ENCODE measurements around the gene OPRM1.

DNA sequence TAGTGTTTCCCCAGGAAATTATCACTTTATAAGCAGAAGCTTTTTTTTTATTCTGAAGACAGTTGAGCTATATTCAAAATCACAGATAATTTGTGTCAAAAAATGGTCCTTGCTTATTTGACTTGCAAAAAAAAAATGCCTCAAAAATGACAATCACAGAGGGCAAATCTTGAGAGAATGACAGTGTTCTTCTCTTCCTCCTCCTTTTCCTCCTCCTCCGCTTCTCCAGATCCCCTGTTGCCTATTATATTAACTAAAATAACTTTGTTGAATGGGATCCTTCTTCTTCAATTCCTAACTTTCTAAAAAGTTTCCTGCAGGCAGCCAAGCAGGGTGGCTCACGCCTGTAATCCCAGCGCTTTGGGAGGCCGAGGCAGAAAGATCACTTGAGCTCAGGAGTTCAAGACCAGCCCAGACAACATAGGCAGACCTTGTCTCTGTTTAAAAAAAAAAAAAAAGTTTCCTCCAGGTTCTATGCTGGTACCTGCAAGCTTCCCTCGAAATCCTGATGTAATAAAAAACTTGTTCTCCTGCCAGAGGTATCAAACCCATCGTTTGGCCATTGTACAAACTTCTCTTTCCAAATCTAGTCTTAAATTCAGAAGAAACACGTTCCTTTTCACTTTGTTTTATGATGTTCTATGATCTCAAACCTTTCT lies 189.0 kb downstream of the OPRM1 start:
- TF ChIP-seq GABPA (IDR thresholded peaks at IDR 0.05 in 1 of 2, conservative IDR thresholded peaks at IDR 0.05 in 1 of 2) = no peak
- TF ChIP-seq YY1 (IDR thresholded peaks at IDR 0.05) = no peak
- TF ChIP-seq, protein P1, sequence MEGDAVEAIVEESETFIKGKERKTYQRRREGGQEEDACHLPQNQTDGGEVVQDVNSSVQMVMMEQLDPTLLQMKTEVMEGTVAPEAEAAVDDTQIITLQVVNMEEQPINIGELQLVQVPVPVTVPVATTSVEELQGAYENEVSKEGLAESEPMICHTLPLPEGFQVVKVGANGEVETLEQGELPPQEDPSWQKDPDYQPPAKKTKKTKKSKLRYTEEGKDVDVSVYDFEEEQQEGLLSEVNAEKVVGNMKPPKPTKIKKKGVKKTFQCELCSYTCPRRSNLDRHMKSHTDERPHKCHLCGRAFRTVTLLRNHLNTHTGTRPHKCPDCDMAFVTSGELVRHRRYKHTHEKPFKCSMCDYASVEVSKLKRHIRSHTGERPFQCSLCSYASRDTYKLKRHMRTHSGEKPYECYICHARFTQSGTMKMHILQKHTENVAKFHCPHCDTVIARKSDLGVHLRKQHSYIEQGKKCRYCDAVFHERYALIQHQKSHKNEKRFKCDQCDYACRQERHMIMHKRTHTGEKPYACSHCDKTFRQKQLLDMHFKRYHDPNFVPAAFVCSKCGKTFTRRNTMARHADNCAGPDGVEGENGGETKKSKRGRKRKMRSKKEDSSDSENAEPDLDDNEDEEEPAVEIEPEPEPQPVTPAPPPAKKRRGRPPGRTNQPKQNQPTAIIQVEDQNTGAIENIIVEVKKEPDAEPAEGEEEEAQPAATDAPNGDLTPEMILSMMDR (IDR thresholded peaks at IDR 0.05; ENCODE audit: low read depth, low read length, missing input control) = no peak
- no peak for TF ChIP-seq RAD21 (IDR thresholded peaks at IDR 0.05)
- no peak for TF ChIP-seq JUND (IDR thresholded peaks at IDR 0.05)
- TF ChIP-seq RXRA (IDR thresholded peaks at IDR 0.05) = no peak
- TF ChIP-seq, protein P2, sequence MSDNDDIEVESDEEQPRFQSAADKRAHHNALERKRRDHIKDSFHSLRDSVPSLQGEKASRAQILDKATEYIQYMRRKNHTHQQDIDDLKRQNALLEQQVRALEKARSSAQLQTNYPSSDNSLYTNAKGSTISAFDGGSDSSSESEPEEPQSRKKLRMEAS (IDR thresholded peaks at IDR 0.05) = no peak
- TF ChIP-seq, protein P3, sequence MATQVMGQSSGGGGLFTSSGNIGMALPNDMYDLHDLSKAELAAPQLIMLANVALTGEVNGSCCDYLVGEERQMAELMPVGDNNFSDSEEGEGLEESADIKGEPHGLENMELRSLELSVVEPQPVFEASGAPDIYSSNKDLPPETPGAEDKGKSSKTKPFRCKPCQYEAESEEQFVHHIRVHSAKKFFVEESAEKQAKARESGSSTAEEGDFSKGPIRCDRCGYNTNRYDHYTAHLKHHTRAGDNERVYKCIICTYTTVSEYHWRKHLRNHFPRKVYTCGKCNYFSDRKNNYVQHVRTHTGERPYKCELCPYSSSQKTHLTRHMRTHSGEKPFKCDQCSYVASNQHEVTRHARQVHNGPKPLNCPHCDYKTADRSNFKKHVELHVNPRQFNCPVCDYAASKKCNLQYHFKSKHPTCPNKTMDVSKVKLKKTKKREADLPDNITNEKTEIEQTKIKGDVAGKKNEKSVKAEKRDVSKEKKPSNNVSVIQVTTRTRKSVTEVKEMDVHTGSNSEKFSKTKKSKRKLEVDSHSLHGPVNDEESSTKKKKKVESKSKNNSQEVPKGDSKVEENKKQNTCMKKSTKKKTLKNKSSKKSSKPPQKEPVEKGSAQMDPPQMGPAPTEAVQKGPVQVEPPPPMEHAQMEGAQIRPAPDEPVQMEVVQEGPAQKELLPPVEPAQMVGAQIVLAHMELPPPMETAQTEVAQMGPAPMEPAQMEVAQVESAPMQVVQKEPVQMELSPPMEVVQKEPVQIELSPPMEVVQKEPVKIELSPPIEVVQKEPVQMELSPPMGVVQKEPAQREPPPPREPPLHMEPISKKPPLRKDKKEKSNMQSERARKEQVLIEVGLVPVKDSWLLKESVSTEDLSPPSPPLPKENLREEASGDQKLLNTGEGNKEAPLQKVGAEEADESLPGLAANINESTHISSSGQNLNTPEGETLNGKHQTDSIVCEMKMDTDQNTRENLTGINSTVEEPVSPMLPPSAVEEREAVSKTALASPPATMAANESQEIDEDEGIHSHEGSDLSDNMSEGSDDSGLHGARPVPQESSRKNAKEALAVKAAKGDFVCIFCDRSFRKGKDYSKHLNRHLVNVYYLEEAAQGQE (IDR thresholded peaks at IDR 0.05) = no peak
- no peak for TF ChIP-seq SP1 (IDR thresholded peaks at IDR 0.05)
- no peak for TF ChIP-seq TAF1 (conservative IDR thresholded peaks at IDR 0.05)
- no peak for TF ChIP-seq EGR1 (IDR thresholded peaks at IDR 0.05; ENCODE audit: low read depth in 2 of 2)

Measured in liver (tissue), 3 donors.